ENCODE data around the gene CRYGD.

The CRYGD gene

DNA sequence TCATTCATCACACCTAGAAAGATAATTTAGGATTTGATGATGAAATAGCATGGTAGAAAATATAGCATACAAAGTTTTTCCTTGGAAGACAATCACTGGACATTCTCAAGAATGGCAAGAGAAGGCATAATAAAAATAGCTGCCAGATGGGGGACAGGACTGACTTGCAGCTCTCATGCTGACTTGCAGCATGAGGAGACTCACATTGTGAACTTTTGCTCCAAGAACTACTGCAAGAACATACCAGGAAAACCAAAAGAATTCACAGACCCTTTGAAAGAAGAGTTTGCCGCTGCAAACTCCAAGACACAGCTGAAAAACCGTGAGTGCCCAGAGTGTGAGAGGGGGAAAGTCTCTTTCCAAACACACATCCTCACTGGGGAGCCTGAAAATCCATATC, 47.0 kb downstream of the CRYGD start:
- DNase-seq, result no peak

GRCh38 chr2:208074610-208075356, 49.5 kb downstream of the CRYGD start:
- DNase-seq, result no peak

DNA sequence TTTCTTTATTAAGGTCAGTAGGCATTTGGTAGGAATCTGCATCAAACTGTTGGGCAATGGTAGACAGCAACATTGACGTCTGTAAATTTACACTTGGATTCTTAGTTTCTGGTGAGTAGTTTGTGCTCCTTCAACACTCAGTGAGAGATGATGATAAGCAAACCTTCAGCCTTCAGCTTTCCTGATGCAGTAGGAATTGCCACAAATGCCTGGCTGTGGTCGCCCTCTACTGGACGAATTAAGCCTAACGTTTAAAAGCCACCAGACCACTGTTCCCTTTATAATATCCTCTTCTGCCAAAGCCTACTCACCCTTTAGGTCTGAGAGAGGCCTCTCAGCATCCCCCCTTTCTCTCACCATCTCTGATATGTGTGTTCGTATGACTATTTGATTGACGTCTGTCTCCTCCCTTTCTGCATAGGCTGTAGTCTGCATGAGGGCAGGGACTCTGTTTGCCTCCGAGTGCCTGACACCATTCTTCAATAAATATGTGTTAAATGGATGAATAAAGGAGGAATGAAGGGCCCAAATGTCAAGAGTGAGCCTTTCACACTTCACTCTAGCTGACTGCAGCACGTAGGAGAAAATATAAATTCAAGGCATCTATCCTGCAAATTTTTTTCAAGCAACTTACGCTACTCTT, 52.0 kb downstream of the CRYGD start:
- DNase-seq, result peak; percentile 50 to 58
